GM19452 (cell line): Measurements from ENCODE around the gene FIGN.

Experiments used
- ATAC-seq: cut with Tn5 transposase; IDR thresholded peaks from one replicate; pipeline ENCODE4 v1.9.1; 2021; ENCODE audit not compliant: unreplicated experiment

FIGN gene

GRCh38 chr2:163665817-163666216, 70.0 kb downstream of the FIGN start:
- ATAC-seq: no peak

DNA sequence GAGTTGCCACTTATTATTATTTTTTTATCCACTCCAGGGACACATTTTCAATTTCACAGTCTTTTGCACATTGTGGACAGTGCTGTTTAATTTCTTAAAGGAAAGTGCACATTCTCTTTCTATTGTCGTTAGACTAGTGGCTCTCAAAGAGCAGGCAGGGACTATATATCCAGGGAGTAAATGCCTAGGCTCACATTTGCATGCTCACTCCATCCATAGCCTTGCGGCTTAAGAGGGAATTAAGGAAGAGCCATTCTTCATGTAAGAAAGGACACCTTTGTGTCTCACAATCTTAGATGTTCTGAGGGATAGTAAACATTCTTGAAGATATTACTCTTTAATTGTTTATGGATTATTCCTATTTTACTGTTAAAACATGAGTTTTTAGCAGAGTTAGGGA, 70.8 kb downstream of the FIGN start:
- no peak for ATAC-seq

DNA sequence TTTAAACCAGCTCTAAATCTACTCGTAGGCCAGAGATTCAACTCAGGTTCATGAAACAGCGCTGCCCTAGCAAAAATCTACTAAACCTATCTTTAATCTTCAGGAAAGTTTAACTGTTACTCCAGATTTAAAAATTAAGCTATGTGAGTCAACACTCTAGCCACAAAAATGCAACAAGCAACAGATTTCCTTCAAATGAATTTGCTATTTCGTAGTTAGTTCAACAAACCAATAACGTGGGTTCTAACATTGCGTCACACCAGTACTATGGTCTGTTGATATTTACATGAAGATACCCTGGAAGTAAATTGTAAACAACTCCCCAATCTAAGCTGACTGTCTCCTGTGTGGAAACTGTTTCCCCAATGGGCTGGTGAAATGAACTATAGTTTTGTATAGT, 71.2 kb downstream of the FIGN start:
- ATAC-seq: no peak

DNA sequence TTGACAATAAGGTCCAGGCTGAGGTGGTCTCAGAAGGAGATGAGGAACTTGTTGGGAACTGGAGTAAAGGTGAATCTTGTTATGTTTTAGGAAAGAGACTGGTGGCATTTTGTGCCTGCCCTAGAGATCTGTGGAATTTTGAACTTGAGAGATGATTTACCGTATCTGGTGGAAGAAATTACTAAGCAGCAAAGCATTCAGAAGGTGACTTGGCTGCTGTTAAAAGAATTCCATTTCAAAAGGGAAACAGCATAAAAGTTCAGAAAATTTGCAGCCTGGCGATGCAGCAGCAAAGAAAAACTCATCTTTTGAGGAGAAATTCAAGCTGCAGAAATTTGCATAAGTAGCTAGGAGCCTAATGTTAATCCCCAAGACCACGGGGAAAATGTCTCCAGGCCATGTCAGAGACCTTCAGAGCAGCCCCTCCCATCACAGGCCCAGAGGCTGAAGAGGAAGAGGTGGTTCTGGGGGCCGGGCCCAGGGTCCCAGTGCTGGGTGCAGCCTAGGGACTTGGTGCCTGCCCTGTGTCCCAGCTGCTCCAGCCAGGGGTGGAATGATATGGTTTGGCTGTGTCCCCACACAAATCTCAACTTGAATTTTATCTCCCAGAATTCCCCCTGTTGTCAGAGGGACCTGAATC, 73.5 kb downstream of the FIGN start:
- ATAC-seq: no peak

DNA sequence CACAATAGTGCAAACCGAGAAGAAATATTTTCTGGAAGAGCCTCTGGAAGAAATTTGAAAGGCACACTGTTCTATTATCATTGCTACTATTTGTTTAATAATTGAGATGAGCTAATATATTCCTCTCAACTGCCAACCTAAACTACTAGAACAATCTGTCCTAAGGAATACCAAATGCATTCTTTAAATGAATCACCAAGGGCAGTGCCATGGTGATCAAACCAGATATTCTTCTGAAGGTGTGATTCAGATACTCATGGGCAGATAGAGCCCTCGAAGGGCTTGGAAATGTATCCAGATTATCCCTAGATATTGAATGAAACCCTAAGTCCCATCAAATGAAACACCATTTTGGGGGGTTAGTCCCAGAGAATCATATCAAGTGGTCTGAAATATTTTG, 76.6 kb downstream of the FIGN start:
- ATAC-seq: no peak

- no peak for ATAC-seq
Observed at GRCh38 chr2:163658556-163658955, 77.3 kb downstream of the FIGN start.

- no peak for ATAC-seq
Observed at GRCh38 chr2:163657281-163657656, 78.5 kb downstream of the FIGN start.

DNA sequence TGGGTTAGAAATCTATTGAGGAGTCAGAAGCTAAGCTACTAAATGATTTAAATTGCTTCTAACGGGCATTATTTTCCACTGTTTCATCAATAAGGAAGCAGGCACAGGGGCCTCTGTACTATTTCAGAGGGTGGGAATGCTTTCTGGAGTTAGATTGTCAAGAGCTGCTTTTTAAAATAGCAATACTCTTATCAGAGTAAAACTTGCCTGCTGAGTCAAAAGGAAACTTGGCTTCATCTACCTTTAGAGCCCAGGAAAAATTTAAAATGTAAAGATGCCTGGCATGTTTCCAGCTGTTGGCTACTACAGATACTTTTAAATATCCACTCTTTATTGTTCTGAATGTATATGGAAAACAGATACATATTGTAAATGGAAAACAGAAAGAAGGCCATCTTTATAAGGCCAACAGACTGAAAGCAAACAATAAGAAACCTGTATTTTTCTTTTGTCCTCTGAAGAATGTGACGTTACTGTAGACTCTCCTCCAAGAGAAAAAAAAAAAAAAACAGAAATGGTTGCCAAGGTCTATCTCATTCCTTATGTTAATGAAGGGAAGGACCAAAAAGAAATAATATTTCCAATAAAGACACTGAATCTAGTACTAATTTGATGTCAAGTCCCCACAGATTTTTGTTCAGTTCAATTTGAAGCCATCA, 79.1 kb downstream of the FIGN start:
- ATAC-seq: no peak

GRCh38 chr2:163655667-163656066, 80.1 kb downstream of the FIGN start:
- ATAC-seq: no peak

GRCh38 chr2:163652751-163653150, 83.1 kb downstream of the FIGN start:
- no peak for ATAC-seq

DNA sequence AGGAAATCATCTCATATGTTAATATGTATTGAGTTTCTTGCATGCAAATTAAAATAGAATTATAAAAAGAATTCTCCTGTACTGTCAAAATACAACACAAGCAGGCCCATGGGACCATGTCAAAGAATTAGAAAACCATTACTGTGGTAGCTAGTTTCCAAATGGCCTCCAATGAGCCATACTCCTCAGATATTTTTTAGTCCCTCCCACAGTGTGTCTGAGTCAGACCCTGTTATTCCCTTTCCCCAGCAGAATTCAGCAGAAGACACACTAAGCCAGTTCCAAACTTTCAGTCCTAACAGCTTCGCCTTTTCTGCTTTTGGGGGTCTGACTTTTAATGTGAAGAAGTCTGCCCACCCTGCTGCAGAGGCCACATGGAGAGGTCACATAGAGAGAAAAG, 86.7 kb downstream of the FIGN start:
- no peak for ATAC-seq

- ATAC-seq: no peak
Observed at GRCh38 chr2:163647300-163647699, 88.5 kb downstream of the FIGN start.

DNA sequence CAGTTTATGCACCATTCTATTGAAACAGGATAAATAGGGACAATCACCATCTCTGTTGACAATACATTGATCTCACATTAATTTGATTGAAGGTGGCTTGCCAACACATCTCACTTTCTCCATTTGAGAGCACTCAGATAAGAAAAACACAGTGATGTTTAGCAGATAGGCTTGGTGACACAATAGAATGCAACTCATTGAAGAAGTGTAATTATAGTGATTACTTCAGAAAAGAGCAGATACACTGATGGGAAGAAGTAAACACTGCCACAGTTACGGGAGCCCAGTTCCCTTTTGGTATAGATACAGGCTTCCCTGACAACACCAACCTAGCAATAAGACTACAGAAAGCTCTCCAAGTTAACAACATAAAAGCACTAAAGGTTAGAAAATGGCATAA, 89.1 kb downstream of the FIGN start:
- ATAC-seq: no peak

- no peak for ATAC-seq
Observed at GRCh38 chr2:163644238-163644637, 91.6 kb downstream of the FIGN start.

DNA sequence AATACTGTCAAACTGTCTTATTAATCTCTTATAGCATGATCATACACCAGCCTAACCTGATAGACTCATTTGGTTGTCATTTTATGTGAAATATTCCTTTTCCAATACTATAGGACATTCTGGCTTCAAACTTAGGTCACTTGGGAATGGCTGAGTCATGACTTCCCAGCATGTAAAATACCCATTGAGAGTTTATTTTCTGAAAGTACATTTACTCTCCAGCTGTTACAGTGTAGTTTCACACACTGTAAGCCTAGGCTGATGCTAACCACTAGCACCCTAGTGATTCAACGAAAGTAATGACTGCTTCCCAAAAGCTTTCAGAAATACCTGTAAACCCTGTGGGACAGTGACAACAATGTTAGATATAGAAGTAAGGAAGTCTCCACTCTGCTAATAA, 93.8 kb downstream of the FIGN start:
- ATAC-seq: no peak

GRCh38 chr2:163640542-163641193, 95.1 kb downstream of the FIGN start:
- no peak for ATAC-seq

- no peak for ATAC-seq
Observed at GRCh38 chr2:163637871-163638270, 97.9 kb downstream of the FIGN start.

- ATAC-seq: no peak
Observed at GRCh38 chr2:163633291-163633690, 102.5 kb downstream of the FIGN start.

- no peak for ATAC-seq
Observed at GRCh38 chr2:163630836-163631235, 105.0 kb downstream of the FIGN start.

DNA sequence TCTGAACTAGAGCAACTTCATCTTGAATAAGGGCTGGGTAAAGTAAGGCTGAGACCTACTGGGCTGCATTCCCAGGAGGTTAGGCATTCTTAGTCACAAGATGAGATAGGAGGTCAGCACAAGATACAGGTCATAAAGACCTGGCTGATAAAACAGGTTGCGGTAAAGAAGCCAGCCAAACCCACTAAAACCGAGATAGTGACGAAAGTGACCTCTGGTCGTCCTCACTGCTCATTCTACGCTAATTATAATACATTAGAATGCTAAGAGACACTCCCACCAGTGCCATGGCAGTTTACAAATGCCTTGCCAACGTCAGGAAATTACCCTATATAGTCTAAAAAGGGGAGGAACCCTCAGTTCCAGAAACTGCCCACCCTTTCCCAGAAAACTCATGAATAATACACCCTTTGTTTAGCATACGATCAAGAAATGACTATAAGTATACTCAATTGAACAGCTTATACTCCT, 109.1 kb downstream of the FIGN start:
- no peak for ATAC-seq

GRCh38 chr2:163626208-163626607, 109.6 kb downstream of the FIGN start:
- no peak for ATAC-seq

- no peak for ATAC-seq
Observed at GRCh38 chr2:163625632-163626031, 110.2 kb downstream of the FIGN start.
